ENCODE measurements around the gene GDPD5. TPM values are rescaled to one million over a fixed set of nuclear protein-coding genes. Genes with fewer than 3 reads are reported as not detected.
"Not testable (repeated sequence)": the region's sequence is repeated elsewhere in the genome, so short reads cannot be mapped to it uniquely, and the experiment has no call there.

The GDPD5 gene
- total RNA-seq, 1 experiment from 2014 or later: 109 TPM

- in situ Hi-C loops (cut with HindIII; ENCODE audit: low pct_unique_long_range_greater_than_20kb, low sequenced_read_pairs): no loop called here
- DNase-seq (ENCODE audit: low read depth, low spot score): no peak
Measured at GRCh38 chr11:75413864-75414263, 111.9 kb downstream of the GDPD5 start.

GRCh38 chr11:75413146-75413545 lies 112.6 kb downstream of the GDPD5 start:
- in situ Hi-C loops (cut with HindIII; ENCODE audit: low pct_unique_long_range_greater_than_20kb, low sequenced_read_pairs); DNase-seq (ENCODE audit: low read depth, low spot score): not testable (repeated sequence)

- in situ Hi-C loops (cut with HindIII; ENCODE audit: low pct_unique_long_range_greater_than_20kb, low sequenced_read_pairs); DNase-seq (ENCODE audit: low read depth, low spot score): not testable (repeated sequence)
Measured at GRCh38 chr11:75409971-75410370, 115.8 kb downstream of the GDPD5 start.

- in situ Hi-C loops (cut with HindIII; ENCODE audit: low pct_unique_long_range_greater_than_20kb, low sequenced_read_pairs): no loop called here
- no peak for DNase-seq (ENCODE audit: low read depth, low spot score)
Measured at GRCh38 chr11:75408957-75409219, 116.9 kb downstream of the GDPD5 start.

GRCh38 chr11:75406338-75406777 lies 119.4 kb downstream of the GDPD5 start:
- DNase-seq (ENCODE audit: low read depth, low spot score): no peak
- in situ Hi-C loops (cut with HindIII; ENCODE audit: low pct_unique_long_range_greater_than_20kb, low sequenced_read_pairs): no loop called here

GRCh38 chr11:75403983-75404658 lies 121.6 kb downstream of the GDPD5 start:
- DNase-seq (ENCODE audit: low read depth, low spot score): no peak
- in situ Hi-C loops (cut with HindIII; ENCODE audit: low pct_unique_long_range_greater_than_20kb, low sequenced_read_pairs): no loop called here

GRCh38 chr11:75403037-75403436 lies 122.7 kb downstream of the GDPD5 start:
- no peak for DNase-seq (ENCODE audit: low read depth, low spot score)
- in situ Hi-C loops (cut with HindIII; ENCODE audit: low pct_unique_long_range_greater_than_20kb, low sequenced_read_pairs): no loop called here

- DNase-seq (ENCODE audit: low read depth, low spot score): no peak
- in situ Hi-C loops (cut with HindIII; ENCODE audit: low pct_unique_long_range_greater_than_20kb, low sequenced_read_pairs): no loop called here
Measured at GRCh38 chr11:75402002-75402773, 123.6 kb downstream of the GDPD5 start.

- in situ Hi-C loops (cut with HindIII; ENCODE audit: low pct_unique_long_range_greater_than_20kb, low sequenced_read_pairs): no loop called here
- DNase-seq (ENCODE audit: low read depth, low spot score): peak; percentile 41
Measured at GRCh38 chr11:75400146-75400865, 125.4 kb downstream of the GDPD5 start.

- in situ Hi-C loops (cut with HindIII; ENCODE audit: low pct_unique_long_range_greater_than_20kb, low sequenced_read_pairs): no loop called here
- DNase-seq (ENCODE audit: low read depth, low spot score): peak; percentile 96
Measured at GRCh38 chr11:75399344-75400145, 126.2 kb downstream of the GDPD5 start, which contains the start of gene RPS3. RPS3 (plus strand) TSS chr11:75399518; CDS start chr11:75399548, 30 bp downstream.

GRCh38 chr11:75398906-75399305 lies 126.8 kb downstream of the GDPD5 start:
- no peak for DNase-seq (ENCODE audit: low read depth, low spot score)
- in situ Hi-C loops (cut with HindIII; ENCODE audit: low pct_unique_long_range_greater_than_20kb, low sequenced_read_pairs): no loop called here

- in situ Hi-C loops (cut with HindIII; ENCODE audit: low pct_unique_long_range_greater_than_20kb, low sequenced_read_pairs): no loop called here
- DNase-seq (ENCODE audit: low read depth, low spot score): no peak
Measured at GRCh38 chr11:75394085-75394840, 131.5 kb downstream of the GDPD5 start.

- DNase-seq (ENCODE audit: low read depth, low spot score): no peak
- in situ Hi-C loops (cut with HindIII; ENCODE audit: low pct_unique_long_range_greater_than_20kb, low sequenced_read_pairs): no loop called here
Measured at GRCh38 chr11:75389925-75390324, 135.8 kb downstream of the GDPD5 start.

GRCh38 chr11:75389276-75389605 lies 136.5 kb downstream of the GDPD5 start:
- in situ Hi-C loops (cut with HindIII; ENCODE audit: low pct_unique_long_range_greater_than_20kb, low sequenced_read_pairs): no loop called here
- DNase-seq (ENCODE audit: low read depth, low spot score): peak; percentile 92

GRCh38 chr11:75388386-75389275 lies 137.1 kb downstream of the GDPD5 start:
- in situ Hi-C loops (cut with HindIII; ENCODE audit: low pct_unique_long_range_greater_than_20kb, low sequenced_read_pairs): no loop called here

GRCh38 chr11:75387736-75388294 lies 137.9 kb downstream of the GDPD5 start:
- DNase-seq (ENCODE audit: low read depth, low spot score): no peak
- in situ Hi-C loops (cut with HindIII; ENCODE audit: low pct_unique_long_range_greater_than_20kb, low sequenced_read_pairs): no loop called here

More at GRCh38 chr11:75388386-75389275, 137.1 kb downstream of the GDPD5 start:
- peak; percentile 95 for DNase-seq (ENCODE audit: low read depth, low spot score)

Measured in SK-MEL-5 (cell line).